Loucy (cell line): ENCODE data around the gene GADL1.

Source experiments
- H2AFZ ChIP-seq: fragments of 200-600 bp; sonication (generic); 2 replicates; pipeline ENCODE4 v1.6.0; 2016; ENCODE audit warnings: antibody characterized with exemption, mild to moderate bottlenecking, low read length, moderate library complexity
- H3F3A ChIP-seq: fragments of 200-600 bp; 2 replicates; pipeline ENCODE4 v1.6.0; 2016; ENCODE audit warnings: antibody characterized with exemption, low read depth, mild to moderate bottlenecking
- H3K27me3 ChIP-seq: fragments of 200-600 bp; sonication (generic); 2 replicates; pipeline ENCODE4 v1.6.1; 2014; ENCODE audit warnings: low read length, mild to moderate bottlenecking; ENCODE audit not compliant: insufficient read depth, poor library complexity, severe bottlenecking
- H3K36me3 ChIP-seq: fragments of 200-600 bp; sonication (generic); 2 replicates; pipeline ENCODE4 v1.6.1; 2016; ENCODE audit warnings: low read length; ENCODE audit not compliant: insufficient read depth
- H3K4me1 ChIP-seq: fragments of 200-600 bp; sonication (generic); 2 replicates; pipeline ENCODE4 v1.5.1; 2014; ENCODE audit warnings: low read length, mild to moderate bottlenecking; ENCODE audit not compliant: insufficient read depth, poor library complexity, severe bottlenecking
- H3K4me2 ChIP-seq: fragments of 200-600 bp; sonication (generic); 2 replicates; pipeline ENCODE4 v1.6.0; 2014; ENCODE audit warnings: antibody characterized with exemption, low read length, low read depth, mild to moderate bottlenecking; ENCODE audit not compliant: poor library complexity, severe bottlenecking
- H3K4me3 ChIP-seq: fragments of 200-600 bp; sonication (generic); 2 replicates; pipeline ENCODE4 v1.5.1; 2014; ENCODE audit warnings: low read length, mild to moderate bottlenecking, mixed read lengths; ENCODE audit not compliant: poor library complexity, severe bottlenecking
- H3K79me2 ChIP-seq: fragments of 200-600 bp; sonication (generic); 2 replicates; pipeline ENCODE4 v1.6.1; 2014; ENCODE audit warnings: low read length; ENCODE audit not compliant: insufficient read depth
- H3K9ac ChIP-seq: fragments of 200-600 bp; sonication (generic); 2 replicates; pipeline ENCODE4 v1.6.0; 2014; ENCODE audit warnings: mild to moderate bottlenecking, low read depth, low read length, moderate library complexity; ENCODE audit not compliant: poor library complexity, severe bottlenecking
- H3K9me2 ChIP-seq: fragments of 200-600 bp; sonication (generic); replicated peaks from 2 replicates; pipeline ENCODE4 v1.6.1; 2016; ENCODE audit warnings: low read depth, low read length, mixed read lengths
- H3K9me3 ChIP-seq: fragments of 200-600 bp; sonication (generic); 2 replicates; pipeline ENCODE4 v1.6.1; 2014; ENCODE audit warnings: mild to moderate bottlenecking, antibody characterized with exemption, low read length, low read depth; ENCODE audit not compliant: insufficient read depth
- H4K20me1 ChIP-seq: fragments of 200-600 bp; sonication (generic); 2 replicates; pipeline ENCODE4 v1.6.0; 2014; ENCODE audit warnings: antibody characterized with exemption, low read length, mild to moderate bottlenecking; ENCODE audit not compliant: insufficient read depth, poor library complexity, severe bottlenecking
- EZH2phosphoT487 ChIP-seq: fragments of 200-600 bp; IDR thresholded peaks from 2 replicates; pipeline ENCODE4 v1.6.1; 2018; ENCODE audit warnings: antibody characterized with exemption, mild to moderate bottlenecking, moderate library complexity, borderline replicate concordance
- TF ChIP-seq, protein P1 (sequence below): fragments of 200-600 bp; sonication (generic); conservative IDR thresholded peaks from 2 replicates; pipeline ENCODE4 v1.5.1; 2014; ENCODE audit warnings: mild to moderate bottlenecking, antibody characterized with exemption, low read length

The GADL1 gene

GRCh38 chr3:30686176-30686575, 208.3 kb downstream of the GADL1 start:
- Histone ChIP-seq H3K4me3 (no peak overlapping the region), H3K4me1 (peaks cover 34% of the 10 kb centered on the region), H3K4me2 (no peak overlapping the region), H4K20me1 (peaks cover 20% of the 10 kb centered on the region), H3K9me2 (no peaks in the 10 kb centered on the region), H3K27me3 (no peaks in the 10 kb centered on the region), H3K9ac (no peak overlapping the region), H3K36me3 (peaks cover 93% of the 10 kb centered on the region), H2AFZ (no peak overlapping the region), H3K79me2 (peaks cover 45% of the 10 kb centered on the region), H3F3A (no peaks in the 10 kb centered on the region; the same call in 1 of the 2 replicates), H3K9me3 (no peaks in the 10 kb centered on the region)
- TF ChIP-seq, protein P1, sequence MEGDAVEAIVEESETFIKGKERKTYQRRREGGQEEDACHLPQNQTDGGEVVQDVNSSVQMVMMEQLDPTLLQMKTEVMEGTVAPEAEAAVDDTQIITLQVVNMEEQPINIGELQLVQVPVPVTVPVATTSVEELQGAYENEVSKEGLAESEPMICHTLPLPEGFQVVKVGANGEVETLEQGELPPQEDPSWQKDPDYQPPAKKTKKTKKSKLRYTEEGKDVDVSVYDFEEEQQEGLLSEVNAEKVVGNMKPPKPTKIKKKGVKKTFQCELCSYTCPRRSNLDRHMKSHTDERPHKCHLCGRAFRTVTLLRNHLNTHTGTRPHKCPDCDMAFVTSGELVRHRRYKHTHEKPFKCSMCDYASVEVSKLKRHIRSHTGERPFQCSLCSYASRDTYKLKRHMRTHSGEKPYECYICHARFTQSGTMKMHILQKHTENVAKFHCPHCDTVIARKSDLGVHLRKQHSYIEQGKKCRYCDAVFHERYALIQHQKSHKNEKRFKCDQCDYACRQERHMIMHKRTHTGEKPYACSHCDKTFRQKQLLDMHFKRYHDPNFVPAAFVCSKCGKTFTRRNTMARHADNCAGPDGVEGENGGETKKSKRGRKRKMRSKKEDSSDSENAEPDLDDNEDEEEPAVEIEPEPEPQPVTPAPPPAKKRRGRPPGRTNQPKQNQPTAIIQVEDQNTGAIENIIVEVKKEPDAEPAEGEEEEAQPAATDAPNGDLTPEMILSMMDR, result no peak
- TF ChIP-seq EZH2phosphoT487, result no peak

DNA sequence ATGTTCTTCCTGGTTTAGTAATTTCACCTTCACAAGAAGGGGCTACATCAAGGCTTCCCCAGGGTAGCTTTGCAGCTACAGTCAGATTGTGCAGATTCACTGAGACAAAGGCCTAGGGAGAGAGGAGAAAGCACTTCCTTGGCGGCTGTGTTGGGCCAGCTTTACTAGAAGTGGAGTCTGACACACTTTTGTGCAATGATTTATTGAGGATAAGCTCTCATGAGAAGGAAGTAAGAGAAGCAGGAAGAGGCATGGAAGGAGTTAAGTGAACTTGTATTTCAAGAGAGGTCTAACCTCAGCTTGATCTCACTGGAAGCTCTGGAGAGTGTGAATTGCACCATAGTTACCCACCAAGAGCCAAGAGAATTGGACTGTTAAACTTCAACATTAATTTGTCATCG, 209.2 kb downstream of the GADL1 start:
- H3K79me2 ChIP-seq, result peaks cover 51% of the 10 kb centered on the region
- peaks cover 40% of the 10 kb centered on the region for H3K4me1 ChIP-seq
- no peak for TF ChIP-seq EZH2phosphoT487
- TF ChIP-seq, protein P1, result no peak

DNA sequence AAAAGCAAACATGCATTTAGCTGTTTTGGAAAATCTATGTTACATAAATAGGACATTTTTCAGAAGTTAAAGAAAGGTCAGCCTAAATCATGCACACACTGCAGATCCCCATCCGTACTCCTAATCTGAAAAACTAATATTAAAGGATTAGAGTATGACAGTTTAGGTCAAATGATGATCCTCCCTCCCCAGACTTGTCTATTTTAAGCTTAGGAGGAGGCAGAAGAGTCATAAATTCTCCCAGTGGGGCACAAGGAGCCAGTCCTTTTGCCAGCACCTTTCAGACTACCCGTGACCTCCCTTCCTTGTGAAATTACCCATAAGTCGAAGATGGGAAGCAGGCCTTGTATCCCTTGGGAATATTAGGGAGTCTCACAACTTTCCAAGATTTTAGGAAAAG, 210.1 kb downstream of the GADL1 start:
- H3K36me3 ChIP-seq, result peaks cover 87% of the 10 kb centered on the region
- peaks cover 20% of the 10 kb centered on the region for H4K20me1 ChIP-seq
- no peak overlapping the region for H3K4me2 ChIP-seq
- H3K27me3 ChIP-seq, result no peaks in the 10 kb centered on the region
- no peak overlapping the region for H2AFZ ChIP-seq
- peaks cover 40% of the 10 kb centered on the region for H3K4me1 ChIP-seq
- peaks cover 58% of the 10 kb centered on the region for H3K79me2 ChIP-seq
- no peaks in the 10 kb centered on the region for H3K9me2 ChIP-seq
- H3K9ac ChIP-seq, result no peak overlapping the region
- H3K9me3 ChIP-seq, result no peaks in the 10 kb centered on the region
- no peak overlapping the region for H3K4me3 ChIP-seq
- TF ChIP-seq EZH2phosphoT487, result no peak
- TF ChIP-seq, protein P1, result no peak
- H3F3A ChIP-seq, result no peaks in the 10 kb centered on the region; the same call in 1 of the 2 replicates

More for the DNA sequence above, 209.2 kb downstream of the GADL1 start:
- Histone ChIP-seq H4K20me1 (peaks cover 20% of the 10 kb centered on the region), H3K36me3 (peaks cover 89% of the 10 kb centered on the region), H3F3A (no peaks in the 10 kb centered on the region; the same call in 1 of the 2 replicates), H3K9me3 (no peaks in the 10 kb centered on the region), H3K4me3 (no peak overlapping the region), H3K27me3 (no peaks in the 10 kb centered on the region), H2AFZ (no peak overlapping the region), H3K9me2 (no peaks in the 10 kb centered on the region), H3K9ac (no peak overlapping the region), H3K4me2 (no peak overlapping the region)
